Astrocyte (in vitro differentiated cells and primary cell): ENCODE measurements around the gene MGP.

Experiments used
- EZH2 ChIP-seq: IDR thresholded peaks from 2 replicates; pipeline ENCODE4 v1.6.1; 2012; ENCODE audit warnings: mild to moderate bottlenecking, low read length, inconsistent platforms; ENCODE audit not compliant: insufficient read depth
- TF ChIP-seq, protein P1 (sequence below): IDR thresholded peaks from 2 replicates; pipeline ENCODE4 v1.5.1; 2011; ENCODE audit warnings: low read depth, mild to moderate bottlenecking, inconsistent platforms, low read length, moderate library complexity; ENCODE audit not compliant: insufficient read depth

DNA sequence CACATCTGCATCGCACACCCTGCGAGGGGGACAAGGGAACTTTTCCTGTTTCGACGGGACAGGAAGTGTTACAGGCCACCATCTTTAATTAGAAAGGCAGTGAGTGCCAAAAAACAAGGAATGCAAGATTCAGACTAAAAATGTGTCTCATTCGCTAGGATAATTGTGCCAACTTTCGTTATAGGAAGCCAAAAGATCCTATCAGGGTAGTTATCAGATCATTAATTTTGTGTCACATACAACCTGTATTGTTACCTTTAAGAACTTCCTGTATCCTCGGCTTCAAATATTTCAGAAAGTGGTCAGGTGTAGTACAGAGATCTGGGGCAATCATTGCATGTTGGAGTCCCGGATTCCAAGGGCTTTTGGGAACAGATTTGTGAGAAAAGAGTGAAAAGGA, 19.2 kb upstream of the MGP start:
- TF ChIP-seq, protein P1, sequence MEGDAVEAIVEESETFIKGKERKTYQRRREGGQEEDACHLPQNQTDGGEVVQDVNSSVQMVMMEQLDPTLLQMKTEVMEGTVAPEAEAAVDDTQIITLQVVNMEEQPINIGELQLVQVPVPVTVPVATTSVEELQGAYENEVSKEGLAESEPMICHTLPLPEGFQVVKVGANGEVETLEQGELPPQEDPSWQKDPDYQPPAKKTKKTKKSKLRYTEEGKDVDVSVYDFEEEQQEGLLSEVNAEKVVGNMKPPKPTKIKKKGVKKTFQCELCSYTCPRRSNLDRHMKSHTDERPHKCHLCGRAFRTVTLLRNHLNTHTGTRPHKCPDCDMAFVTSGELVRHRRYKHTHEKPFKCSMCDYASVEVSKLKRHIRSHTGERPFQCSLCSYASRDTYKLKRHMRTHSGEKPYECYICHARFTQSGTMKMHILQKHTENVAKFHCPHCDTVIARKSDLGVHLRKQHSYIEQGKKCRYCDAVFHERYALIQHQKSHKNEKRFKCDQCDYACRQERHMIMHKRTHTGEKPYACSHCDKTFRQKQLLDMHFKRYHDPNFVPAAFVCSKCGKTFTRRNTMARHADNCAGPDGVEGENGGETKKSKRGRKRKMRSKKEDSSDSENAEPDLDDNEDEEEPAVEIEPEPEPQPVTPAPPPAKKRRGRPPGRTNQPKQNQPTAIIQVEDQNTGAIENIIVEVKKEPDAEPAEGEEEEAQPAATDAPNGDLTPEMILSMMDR = no peak
- no peak for TF ChIP-seq EZH2
